HG03460 (cell line): ENCODE results near the gene TPO.
"Not testable (repeated sequence)": the region's sequence is repeated elsewhere in the genome, so short reads cannot be mapped to it uniquely, and the experiment has no call there.

Source experiments
- ATAC-seq: cut with Tn5 transposase; IDR thresholded peaks from one replicate; pipeline ENCODE4 v1.9.1; 2021; ENCODE audit not compliant: unreplicated experiment

Gene TPO

GRCh38 chr2:1482253-1482675, 69.0 kb downstream of the TPO start:
- no peak for ATAC-seq

GRCh38 chr2:1482981-1483380, 69.7 kb downstream of the TPO start:
- no peak for ATAC-seq

GRCh38 chr2:1483551-1483950, 70.3 kb downstream of the TPO start:
- no peak for ATAC-seq

GRCh38 chr2:1484131-1484884, 71.0 kb downstream of the TPO start:
- no peak for ATAC-seq

GRCh38 chr2:1486670-1487069, 73.4 kb downstream of the TPO start:
- no peak for ATAC-seq

GRCh38 chr2:1487758-1488157, 74.5 kb downstream of the TPO start:
- ATAC-seq = no peak

- no peak for ATAC-seq
Observed at GRCh38 chr2:1488181-1488671, 75.0 kb downstream of the TPO start.

- no peak for ATAC-seq
Observed at GRCh38 chr2:1488851-1489250, 75.6 kb downstream of the TPO start.

- ATAC-seq = no peak
Observed at GRCh38 chr2:1489486-1489885, 76.2 kb downstream of the TPO start.

- ATAC-seq = not testable (repeated sequence)
Observed at GRCh38 chr2:1490381-1490780, 77.1 kb downstream of the TPO start.

- no peak for ATAC-seq
Observed at GRCh38 chr2:1491751-1492150, 78.5 kb downstream of the TPO start.

- not testable (repeated sequence) for ATAC-seq
Observed at GRCh38 chr2:1492231-1492630, 79.0 kb downstream of the TPO start.

- no peak for ATAC-seq
Observed at GRCh38 chr2:1492711-1493430, 79.6 kb downstream of the TPO start.

GRCh38 chr2:1493431-1494126, 80.3 kb downstream of the TPO start:
- ATAC-seq = no peak

GRCh38 chr2:1494257-1494656, 81.0 kb downstream of the TPO start:
- ATAC-seq = no peak

GRCh38 chr2:1494906-1495305, 81.6 kb downstream of the TPO start:
- no peak for ATAC-seq

GRCh38 chr2:1495676-1496358, 82.6 kb downstream of the TPO start:
- no peak for ATAC-seq

- no peak for ATAC-seq
Observed at GRCh38 chr2:1496359-1496821, 83.1 kb downstream of the TPO start.

- no peak for ATAC-seq
Observed at GRCh38 chr2:1497122-1497611, 83.9 kb downstream of the TPO start.

GRCh38 chr2:1498176-1498575, 84.9 kb downstream of the TPO start:
- ATAC-seq = no peak
